IMR-90 (cell line): ENCODE data around the gene KRT39. TPM values are rescaled to one million over a fixed set of nuclear protein-coding genes. Genes with fewer than 3 reads are reported as not detected.

Experiments used
- ATAC-seq: fragments of 200-7000 bp; cut with Tn5 transposase; 2 replicates; pipeline ENCODE4 v1.9.1; 2020; ENCODE audit warnings: low read depth, mild to moderate bottlenecking, moderate library complexity
- BruUV-seq: library from RNA; stranded (reverse); fragments of 400-500 nt; replicated peaks from 2 replicates; lab custom pipeline; 2021; lab: Mats Ljungman, UMichigan
- CTCF ChIA-PET: fragments of 300-600 bp; formaldehyde crosslinking; extraction: SDS; loops from one replicate; lab custom pipeline; 2021; ENCODE audit warnings: antibody characterized with exemption; lab: Yijun Ruan, JAX
- POLR2A ChIA-PET: fragments of 300-600 bp; sonication (Branson Sonifier 250); formaldehyde crosslinking; loops from one replicate; lab custom pipeline; 2022; ENCODE audit warnings: antibody characterized with exemption; ENCODE audit not compliant: unreplicated experiment; lab: Charles Lee
- DNase-seq: peaks from one replicate; pipeline ENCODE4 v3.0.0; 2013
- H2AFZ ChIP-seq: replicated peaks from 2 replicates; pipeline ENCODE3; 2013; ENCODE audit warnings: low read length, mild to moderate bottlenecking; ENCODE audit not compliant: poor library complexity
- H2AK5ac ChIP-seq: 2 replicates; pipeline ENCODE4 v1.6.1; 2013; ENCODE audit warnings: low read depth, low read length, inconsistent platforms
- H2AK9ac ChIP-seq: replicated peaks from 2 replicates; pipeline ENCODE3; 2013; ENCODE audit warnings: mild to moderate bottlenecking, low read depth, low read length, moderate library complexity; ENCODE audit not compliant: poor library complexity
- H2BK120ac ChIP-seq: 2 replicates; pipeline ENCODE4 v1.6.1; 2013; ENCODE audit warnings: low read depth, low read length, inconsistent platforms
- H2BK15ac ChIP-seq: 3 replicates; pipeline ENCODE4 v1.6.1; 2013; ENCODE audit warnings: low read depth, low read length, inconsistent platforms
- H2BK20ac ChIP-seq: 2 replicates; pipeline ENCODE4 v1.6.1; 2013; ENCODE audit warnings: low read depth, mild to moderate bottlenecking, inconsistent platforms, low read length, moderate library complexity
- H2BK5ac ChIP-seq: 2 replicates; pipeline ENCODE4 v1.6.1; 2013; ENCODE audit warnings: mild to moderate bottlenecking, low read depth, low read length, inconsistent platforms; ENCODE audit not compliant: poor library complexity, severe bottlenecking
- H3K14ac ChIP-seq: replicated peaks from 2 replicates; pipeline ENCODE4 v1.6.1; 2013; ENCODE audit warnings: low read depth, low read length, inconsistent platforms
- H3K18ac ChIP-seq: 2 replicates; pipeline ENCODE4 v1.6.1; 2013; ENCODE audit warnings: low read depth, low read length, control low read depth
- H3K23ac ChIP-seq: 2 replicates; pipeline ENCODE4 v1.6.1; 2013; ENCODE audit warnings: low read depth, low read length, inconsistent platforms
- H3K27ac ChIP-seq: 2 replicates; pipeline ENCODE4 v1.5.1; 2013; ENCODE audit warnings: mild to moderate bottlenecking, control low read depth, low read length; ENCODE audit not compliant: insufficient read depth
- H3K27me3 ChIP-seq: 2 replicates; pipeline ENCODE4 v1.6.1; 2013; ENCODE audit warnings: low read length; ENCODE audit not compliant: control insufficient read depth, insufficient read depth
- H3K36me3 ChIP-seq: 2 replicates; pipeline ENCODE4 v1.6.1; 2013; ENCODE audit warnings: low read length, mixed read lengths; ENCODE audit not compliant: control insufficient read depth, insufficient read depth
- H3K4ac ChIP-seq: 2 replicates; pipeline ENCODE4 v1.6.1; 2013; ENCODE audit warnings: low read depth, low read length, inconsistent platforms
- H3K4me1 ChIP-seq: 2 replicates; pipeline ENCODE4 v1.6.1; 2013; ENCODE audit warnings: low read length, mixed read lengths; ENCODE audit not compliant: control insufficient read depth, insufficient read depth
- H3K4me2 ChIP-seq: 2 replicates; pipeline ENCODE4 v1.6.1; 2013; ENCODE audit warnings: low read depth, mild to moderate bottlenecking, control low read depth, low read length, moderate library complexity
- H3K4me3 ChIP-seq: 2 replicates; pipeline ENCODE4 v1.5.1; 2013; ENCODE audit warnings: low read depth, mild to moderate bottlenecking, control low read depth, low read length, moderate library complexity; ENCODE audit not compliant: insufficient read depth
- H3K56ac ChIP-seq: 2 replicates; pipeline ENCODE4 v1.6.1; 2013; ENCODE audit warnings: low read length, inconsistent platforms; ENCODE audit not compliant: insufficient read depth; ENCODE audit errors: extremely low read depth
- H3K79me1 ChIP-seq, 2 experiments: 2 replicates each; pipeline ENCODE4 v1.6.1; 2013; ENCODE audit warnings: low read length in 2 of 2, inconsistent platforms in 1 of 2, low read depth in 1 of 2
- H3K9ac ChIP-seq: 2 replicates; pipeline ENCODE4 v1.6.1; 2013; ENCODE audit warnings: low read depth, low read length, control low read depth
- H3K9me1 ChIP-seq: 2 replicates; pipeline ENCODE4 v1.6.1; 2013; ENCODE audit warnings: low read length, inconsistent platforms; ENCODE audit not compliant: insufficient read depth
- H3K9me3 ChIP-seq: 2 replicates; pipeline ENCODE4 v1.6.1; 2013; ENCODE audit warnings: low read length; ENCODE audit not compliant: control insufficient read depth, insufficient read depth
- H4K20me1 ChIP-seq: 2 replicates; pipeline ENCODE4 v1.6.1; 2013; ENCODE audit warnings: low read length, inconsistent platforms; ENCODE audit not compliant: insufficient read depth
- H4K5ac ChIP-seq: 2 replicates; pipeline ENCODE4 v1.6.1; 2013; ENCODE audit warnings: mild to moderate bottlenecking, low read depth, low read length, control low read depth
- H4K8ac ChIP-seq, 2 experiments: 2 replicates each; pipeline ENCODE4 v1.6.1; 2013; ENCODE audit warnings: low read depth in 2 of 2, low read length in 2 of 2, control low read depth in 1 of 2, inconsistent platforms in 1 of 2
- H4K91ac ChIP-seq: 2 replicates; pipeline ENCODE4 v1.6.1; 2013; ENCODE audit warnings: low read depth, low read length, inconsistent platforms; ENCODE audit not compliant: insufficient read depth
- BHLHE40 ChIP-seq: fragments of 150-350 bp; IDR thresholded peaks from 2 replicates; pipeline ENCODE4 v1.6.1; 2016; ENCODE audit warnings: mild to moderate bottlenecking, low read depth, low read length
- CEBPB ChIP-seq: IDR thresholded peaks from 2 replicates; pipeline ENCODE4 v1.6.1; 2012; ENCODE audit warnings: low read depth, low read length, improper control_type of control experiment
- CHD1 ChIP-seq: IDR thresholded peaks from 2 replicates; pipeline ENCODE4 v1.6.1; 2012; ENCODE audit warnings: low read depth, low read length, improper control_type of control experiment
- CTCF ChIP-seq: conservative IDR thresholded peaks from 2 replicates; pipeline ENCODE4 v1.5.1; 2012; ENCODE audit warnings: mild to moderate bottlenecking, low read depth, low read length, improper control_type of control experiment
- ELK1 ChIP-seq: fragments of 150-350 bp; IDR thresholded peaks from 2 replicates; pipeline ENCODE4 v1.6.1; 2016; ENCODE audit warnings: low read depth, mild to moderate bottlenecking, low read length, moderate library complexity, borderline replicate concordance
- FOS ChIP-seq: fragments of 150-350 bp; IDR thresholded peaks from 2 replicates; pipeline ENCODE4 v1.6.1; 2016; ENCODE audit warnings: low read depth, low read length
- MAFK ChIP-seq: IDR thresholded peaks from 2 replicates; pipeline ENCODE4 v1.6.1; 2012; ENCODE audit warnings: low read depth, low read length, improper control_type of control experiment
- MAZ ChIP-seq: IDR thresholded peaks from 2 replicates; pipeline ENCODE4 v1.6.1; 2012; ENCODE audit warnings: low read depth, mild to moderate bottlenecking, low read length, improper control_type of control experiment, moderate library complexity, borderline replicate concordance
- MXI1 ChIP-seq: IDR thresholded peaks from 2 replicates; pipeline ENCODE4 v1.6.1; 2012; ENCODE audit warnings: low read depth, mild to moderate bottlenecking, low read length, moderate library complexity, borderline replicate concordance
- NFE2L2 ChIP-seq: fragments of 150-350 bp; IDR thresholded peaks from 2 replicates; pipeline ENCODE4 v1.6.1; 2016; ENCODE audit warnings: low read depth, mild to moderate bottlenecking, low read length
- POLR2A ChIP-seq: IDR thresholded peaks from 2 replicates; pipeline ENCODE4 v1.6.1; 2012; ENCODE audit warnings: mild to moderate bottlenecking, low read depth, low read length
- RAD21 ChIP-seq: IDR thresholded peaks from 2 replicates; pipeline ENCODE4 v1.6.1; 2012; ENCODE audit warnings: low read length, improper control_type of control experiment
- RCOR1 ChIP-seq: IDR thresholded peaks from 2 replicates; pipeline ENCODE4 v1.6.1; 2012; ENCODE audit warnings: mild to moderate bottlenecking, low read length, improper control_type of control experiment; ENCODE audit not compliant: insufficient replicate concordance
- RFX5 ChIP-seq: IDR thresholded peaks from 2 replicates; pipeline ENCODE4 v1.8.0; 2012; ENCODE audit warnings: low read depth, mild to moderate bottlenecking, low read length, moderate library complexity
- SMC3 ChIP-seq: fragments of 150-350 bp; IDR thresholded peaks from 2 replicates; pipeline ENCODE4 v1.6.1; 2016; ENCODE audit warnings: low read depth, mild to moderate bottlenecking, antibody characterized with exemption, low read length, moderate library complexity
- USF2 ChIP-seq: fragments of 150-350 bp; IDR thresholded peaks from 2 replicates; pipeline ENCODE4 v1.6.1; 2017; ENCODE audit warnings: mild to moderate bottlenecking, antibody characterized with exemption, low read length, low read depth
- WGBS, 2 experiments: methylation state at CpG; one replicate each; pipeline versions ENCODE4 v1.1.5 to v1.1.7; 2013; ENCODE audit warnings: missing lambda C conversion rate in 2 of 2; ENCODE audit not compliant: insufficient read length in 1 of 2; ENCODE audit errors: extremely low coverage in 2 of 2; 5-methylcytosine and 5-hydroxymethylcytosine counted together
- dilution Hi-C: fragments of 300-500 bp; cut with HindIII; formaldehyde crosslinking; loops from one replicate; pipeline ENCODE4 v1.14.3; 2018; ENCODE audit warnings: low sequenced_read_pairs; ENCODE audit not compliant: unreplicated experiment
- in situ Hi-C: fragments of 300-500 bp; cut with MboI; formaldehyde crosslinking; loops from 3 replicates; pipeline ENCODE4 v1.14.3; 2019; ENCODE audit warnings: low sequenced_read_pairs, inconsistent platforms, mixed read lengths
- intact Hi-C: fragments of 100-400 bp; cut with micrococcal nuclease; formaldehyde crosslinking; loops from 2 replicates; pipeline ENCODE4 v1.10.0; 2022
- polyA plus RNA-seq, 3 experiments: library from polyadenylated mRNA; depleted of rRNA; stranded (reverse); fragments of >200 nt; gene quantifications; 2 replicates each; pipeline ENCODE4 v1.2.3, GENCODE V29; 2012; ENCODE audit warnings: low replicate concordance in 1 of 3
- total RNA-seq: library from RNA; depleted of rRNA; stranded (reverse); fragments of >200 nt; gene quantifications from 2 replicates; pipeline ENCODE4 v1.2.3, GENCODE V29; 2012

KRT39 gene
- total and polyA plus RNA-seq, 2 of the 4 experiments (the other 2 are of a cell fraction) = 0.15 TPM; not detected in 1

GRCh38 chr17:40984226-40984625 lies 17.5 kb upstream of the KRT39 start, which contains the start of gene KRT40:
TSS of gene KRT40 (minus strand) at chr17:40984326. CDS start at chr17:40984273, 53 bp downstream.
- in situ Hi-C loops = no loop called here
- Histone ChIP-seq H3K4me3 (no peak within 1 kb of the TSS), H3K27me3 (no peaks in the 10 kb centered on the region), H3K4me2 (no peak within 1 kb of the TSS), H2BK15ac (no peak within 1 kb of the TSS), H3K27ac (no peak within 1 kb of the TSS), H3K56ac (no peak within 1 kb of the TSS), H3K9me3 (no peaks in the 10 kb centered on the region), H4K5ac (no peak within 1 kb of the TSS), H3K23ac (no peak within 1 kb of the TSS), H3K18ac (no peak within 1 kb of the TSS), H3K36me3 (no peaks in the 10 kb centered on the region), H2BK5ac (no peak within 1 kb of the TSS), H3K79me1 (no peaks in the 10 kb centered on the region), H3K4me1 (peaks cover 5% of the 10 kb centered on the region), H3K9me1 (no peaks in the 10 kb centered on the region), H2BK120ac (no peak within 1 kb of the TSS), H2BK20ac (no peak within 1 kb of the TSS), H2AK5ac (0 out of 2 replicates have a peak within 1 kb of the TSS, but pooled peaks have one; percentile 18), H2AK9ac (no peak within 1 kb of the TSS), H4K8ac (no peak within 1 kb of the TSS), H3K4ac (no peak within 1 kb of the TSS), H2AFZ (peak within 1 kb of the TSS; percentile 9), H4K91ac (no peak within 1 kb of the TSS), H3K9ac (no peak within 1 kb of the TSS), H4K20me1 (no peaks in the 10 kb centered on the region), H3K14ac (no peak within 1 kb of the TSS)
- no peak for ATAC-seq
- dilution Hi-C loops = no loop called here
- DNase-seq = no peak
- ChIA-PET CTCF (no interaction called here), POLR2A (no interaction called here)
- intact Hi-C loops = no loop called here
- WGBS, 2 experiments = no CpG with 5 or more reads among the region's 3 CpGs
- TF ChIP-seq SMC3 = no peak
- no peak for TF ChIP-seq MXI1
- TF ChIP-seq BHLHE40 = no peak
- no peak for TF ChIP-seq RCOR1
- no peak for TF ChIP-seq CTCF
- no peak for TF ChIP-seq MAZ
- no peak for TF ChIP-seq USF2
- TF ChIP-seq CHD1 = no peak
- TF ChIP-seq CEBPB = no peak
- no peak for TF ChIP-seq POLR2A
- TF ChIP-seq NFE2L2 = no peak
- no peak for TF ChIP-seq MAFK
- TF ChIP-seq RFX5 = no peak
- no peak for TF ChIP-seq RAD21
- TF ChIP-seq FOS = no peak
- TF ChIP-seq ELK1 = no peak
- BruUV-seq = no TSS peak
